Activated CD4-positive, alpha-beta memory T cell treated with anti-CD3 and anti-CD28 coated beads for 36 hours (primary cell): Measurements from ENCODE around the gene CAB39L. TPM values are rescaled to one million over a fixed set of nuclear protein-coding genes. Genes with fewer than 3 reads are reported as not detected.

ENCODE experiments used
- CTCF ChIA-PET: fragments of 350-600 bp; sonication (Branson Sonifier 250); formaldehyde crosslinking; loops from one replicate; lab custom pipeline; 2021; ENCODE audit warnings: antibody characterized with exemption, inconsistent platforms; lab: Charles Lee
- POLR2A ChIA-PET: fragments of 350-600 bp; sonication (Branson Sonifier 250); formaldehyde crosslinking; loops from one replicate; lab custom pipeline; 2021; ENCODE audit warnings: antibody characterized with exemption; lab: Charles Lee
- DNase-seq: peaks from one replicate; pipeline ENCODE4 v3.0.0-alpha.2; 2020
- H3K27ac Mint-ChIP-seq: one replicate; pipeline ENCODE4 v1.8.0; 2021; ENCODE audit warnings: mixed read lengths
- H3K27me3 Mint-ChIP-seq: one replicate; pipeline ENCODE4 v1.8.0; 2021; ENCODE audit warnings: mixed read lengths
- H3K36me3 Mint-ChIP-seq: one replicate; pipeline ENCODE4 v1.8.0; 2021; ENCODE audit warnings: mixed read lengths
- H3K4me1 Mint-ChIP-seq: one replicate; pipeline ENCODE4 v1.8.0; 2021; ENCODE audit warnings: low read depth, mixed read lengths
- H3K4me3 Mint-ChIP-seq: one replicate; pipeline ENCODE4 v1.8.0; 2021; ENCODE audit warnings: mild to moderate bottlenecking, mixed read lengths
- H3K9me3 Mint-ChIP-seq: one replicate; pipeline ENCODE4 v1.8.0; 2021; ENCODE audit warnings: mixed read lengths
- intact Hi-C: fragments of 100-400 bp; cut with micrococcal nuclease; formaldehyde crosslinking; loops from one replicate; pipeline ENCODE4 v1.15.1; 2023
- total RNA-seq, 2 experiments: library from RNA; stranded (reverse); gene quantifications; one replicate each; pipeline ENCODE4 v1.2.3, GENCODE V29; 2021

Gene CAB39L
- total RNA-seq, 2 experiments from 2014 or later, result 5.6 to 6.3 TPM

DNA sequence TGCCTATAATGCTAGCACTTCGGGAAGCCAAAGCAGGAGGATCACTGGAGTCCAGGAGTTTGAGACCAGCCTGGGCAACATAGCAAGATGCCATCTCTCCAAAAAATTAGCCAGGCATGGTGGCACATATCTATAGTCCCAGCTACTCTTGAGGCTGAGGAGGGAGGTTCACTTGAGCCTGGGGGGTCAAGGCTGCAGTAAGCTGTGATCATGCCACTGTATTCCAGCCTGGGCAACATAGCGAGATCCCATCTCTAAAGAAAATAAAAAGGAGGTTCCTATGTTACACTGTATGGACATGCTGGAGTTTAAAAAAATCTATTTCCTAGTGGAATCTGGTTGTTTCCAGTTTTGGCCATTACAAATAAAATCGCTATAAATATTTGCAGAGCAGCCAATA lies 2.6 kb downstream of the CAB39L start:
- Mint-ChIP-seq H3K4me3 (no peak overlapping the region), H3K27ac (peak overlapping the region; percentile 62), H3K36me3 (peaks cover 11% of the 10 kb centered on the region), H3K9me3 (no peaks in the 10 kb centered on the region), H3K4me1 (peaks cover 42% of the 10 kb centered on the region), H3K27me3 (no peaks in the 10 kb centered on the region)
- CTCF ChIA-PET, result interaction anchor here (1.6 kb wide), 1 partner anchor 11 kb away, joined by 4 read pairs; no protein-coding TSS in a partner anchor
- DNase-seq, result no peak
- POLR2A ChIA-PET, result no interaction called here
- intact Hi-C loops, result loop anchor here (5.0 to 10.0 kb wide), 4 partner anchors 194 to 1209 kb away; partner anchors contain the start of genes CDADC1, EBPL and ITM2B

GRCh38 chr13:49439609-49440008 lies 4.3 kb downstream of the CAB39L start:
- DNase-seq, result no peak
- Mint-ChIP-seq H3K36me3 (peaks cover 7% of the 10 kb centered on the region), H3K9me3 (no peaks in the 10 kb centered on the region), H3K27ac (no peak overlapping the region), H3K27me3 (no peaks in the 10 kb centered on the region), H3K4me3 (no peak overlapping the region), H3K4me1 (peaks cover 34% of the 10 kb centered on the region)
- intact Hi-C loops, result loop anchor here (1.0 to 10.0 kb wide), 5 partner anchors 138 to 1207 kb away; partner anchors contain the start of genes CDADC1, EBPL and ITM2B
- ChIA-PET CTCF (interaction anchor here (1.6 kb wide), 1 partner anchor 9 kb away, joined by 4 read pairs; no protein-coding TSS in a partner anchor), POLR2A (no interaction called here)

- no peaks in the 10 kb centered on the region for H3K9me3 Mint-ChIP-seq
- no peak overlapping the region for H3K27ac Mint-ChIP-seq
- CTCF ChIA-PET, result no interaction called here
- peaks cover 25% of the 10 kb centered on the region for H3K4me1 Mint-ChIP-seq
- POLR2A ChIA-PET, result no interaction called here
- intact Hi-C loops, result no loop called here
- no peak for DNase-seq
- peaks cover 6% of the 10 kb centered on the region for H3K36me3 Mint-ChIP-seq
- H3K4me3 Mint-ChIP-seq, result no peak overlapping the region
- H3K27me3 Mint-ChIP-seq, result no peaks in the 10 kb centered on the region
These were observed 6.2 kb downstream of the CAB39L start for GRCh38 chr13:49437705-49438104.

GRCh38 chr13:49436890-49437289 lies 7.0 kb downstream of the CAB39L start:
- intact Hi-C loops, result no loop called here
- no peaks in the 10 kb centered on the region for H3K9me3 Mint-ChIP-seq
- H3K27me3 Mint-ChIP-seq, result no peaks in the 10 kb centered on the region
- H3K27ac Mint-ChIP-seq, result no peak overlapping the region
- POLR2A ChIA-PET, result no interaction called here
- no peak overlapping the region for H3K4me3 Mint-ChIP-seq
- H3K4me1 Mint-ChIP-seq, result peaks cover 16% of the 10 kb centered on the region
- peaks cover 3% of the 10 kb centered on the region for H3K36me3 Mint-ChIP-seq
- DNase-seq, result no peak
- CTCF ChIA-PET, result no interaction called here

DNA sequence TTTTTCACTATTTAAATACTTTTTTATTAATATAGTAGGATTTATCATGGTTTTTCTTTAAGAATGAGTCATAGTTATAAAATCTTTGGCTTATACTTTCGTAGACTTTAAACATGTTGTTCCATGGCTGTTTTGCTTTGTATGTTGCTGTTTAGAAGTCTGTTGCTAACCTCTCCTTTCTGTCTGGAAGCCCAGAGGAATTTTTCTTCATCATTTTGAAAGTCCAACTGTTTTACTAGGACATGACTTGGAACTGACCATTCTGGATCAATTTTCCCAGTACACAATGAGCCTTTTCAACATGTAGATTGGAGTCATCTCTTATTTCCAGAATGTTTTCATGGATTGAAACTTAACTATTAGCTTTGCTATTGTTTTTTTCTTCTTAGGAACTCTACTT lies 7.9 kb downstream of the CAB39L start:
- H3K36me3 Mint-ChIP-seq, result peaks cover 3% of the 10 kb centered on the region
- intact Hi-C loops, result no loop called here
- POLR2A ChIA-PET, result no interaction called here
- no peaks in the 10 kb centered on the region for H3K9me3 Mint-ChIP-seq
- CTCF ChIA-PET, result no interaction called here
- H3K4me3 Mint-ChIP-seq, result no peak overlapping the region
- H3K27ac Mint-ChIP-seq, result no peak overlapping the region
- DNase-seq, result no peak
- peaks cover 10% of the 10 kb centered on the region for H3K4me1 Mint-ChIP-seq
- H3K27me3 Mint-ChIP-seq, result no peaks in the 10 kb centered on the region

DNA sequence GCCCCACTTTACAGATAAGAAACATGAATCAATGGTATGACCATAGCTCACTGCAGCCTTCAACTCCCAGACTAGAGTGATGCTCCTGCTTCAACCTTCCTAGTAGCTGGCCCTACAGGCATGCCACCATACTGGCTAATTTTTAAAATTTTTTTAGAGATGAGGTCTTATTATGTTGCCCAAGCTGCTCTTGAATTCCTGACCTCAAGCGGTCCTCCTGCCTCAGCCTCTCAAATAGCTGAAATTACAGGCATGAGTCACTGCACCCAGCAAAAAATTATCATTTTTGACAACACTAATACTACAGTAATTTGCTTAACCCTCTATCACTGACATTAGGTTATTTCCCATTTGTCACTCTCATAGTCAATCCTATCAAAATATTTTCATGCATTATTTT lies 14.7 kb downstream of the CAB39L start:
- Mint-ChIP-seq H3K36me3 (peaks cover 3% of the 10 kb centered on the region), H3K27ac (no peak overlapping the region), H3K27me3 (no peaks in the 10 kb centered on the region), H3K4me1 (no peaks in the 10 kb centered on the region), H3K9me3 (no peaks in the 10 kb centered on the region), H3K4me3 (no peak overlapping the region)
- DNase-seq, result no peak
- intact Hi-C loops, result no loop called here
- ChIA-PET CTCF (no interaction called here), POLR2A (no interaction called here)

DNA sequence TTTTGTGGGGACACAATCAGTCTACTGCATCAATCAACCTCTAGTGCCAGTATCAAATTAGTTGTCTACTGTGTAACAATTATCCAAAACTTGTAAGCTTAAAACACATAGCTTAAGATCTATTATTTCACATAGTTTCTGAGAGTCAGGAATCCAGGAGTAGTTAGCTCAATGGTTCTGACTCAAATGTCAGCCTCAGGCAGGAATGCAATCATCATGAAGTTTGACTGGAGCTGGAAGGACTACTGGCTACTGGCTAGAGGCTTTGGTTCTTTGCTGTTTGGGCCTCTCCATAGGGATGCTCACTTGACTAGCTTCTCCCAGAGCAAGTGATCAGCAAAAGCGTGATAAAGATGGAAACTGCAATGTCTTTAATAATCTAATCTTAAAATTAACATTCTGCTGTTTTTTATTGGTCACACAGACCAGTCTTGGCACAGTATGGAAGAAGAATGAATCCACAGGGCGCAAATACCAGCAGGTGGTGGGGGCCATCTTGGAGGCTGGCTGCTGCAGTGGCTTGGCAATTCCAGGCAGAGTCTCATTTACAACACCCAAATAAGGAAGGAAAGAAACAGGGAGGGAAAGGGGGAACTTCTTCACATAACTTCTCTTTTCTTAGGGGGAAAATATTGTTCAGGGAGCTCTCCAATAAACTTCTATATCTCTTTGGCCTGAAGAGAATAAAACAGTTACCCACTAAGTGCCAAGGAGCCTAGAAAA lies 15.7 kb downstream of the CAB39L start:
- intact Hi-C loops, result no loop called here
- ChIA-PET CTCF (no interaction called here), POLR2A (no interaction called here)
- H3K9me3 Mint-ChIP-seq, result no peaks in the 10 kb centered on the region
- no peak overlapping the region for H3K4me3 Mint-ChIP-seq
- no peak overlapping the region for H3K27ac Mint-ChIP-seq
- DNase-seq, result no peak
- H3K27me3 Mint-ChIP-seq, result no peaks in the 10 kb centered on the region
- H3K36me3 Mint-ChIP-seq, result peaks cover 3% of the 10 kb centered on the region
- H3K4me1 Mint-ChIP-seq, result no peaks in the 10 kb centered on the region

GRCh38 chr13:49424011-49424560 lies 19.8 kb downstream of the CAB39L start:
- ChIA-PET POLR2A (no interaction called here), CTCF (no interaction called here)
- Mint-ChIP-seq H3K4me1 (no peaks in the 10 kb centered on the region), H3K36me3 (no peaks in the 10 kb centered on the region), H3K27ac (no peak overlapping the region), H3K4me3 (no peak overlapping the region), H3K27me3 (no peaks in the 10 kb centered on the region), H3K9me3 (no peaks in the 10 kb centered on the region)
- intact Hi-C loops, result no loop called here
- no peak for DNase-seq

- Mint-ChIP-seq H3K9me3 (no peaks in the 10 kb centered on the region), H3K27ac (no peak overlapping the region), H3K4me1 (no peaks in the 10 kb centered on the region), H3K4me3 (no peak overlapping the region), H3K36me3 (no peaks in the 10 kb centered on the region), H3K27me3 (no peaks in the 10 kb centered on the region)
- ChIA-PET POLR2A (no interaction called here), CTCF (no interaction called here)
- intact Hi-C loops, result loop anchor here (1.0 kb wide), 1 partner anchor 186 kb away; no protein-coding TSS in a partner anchor
- peak; percentile 43 for DNase-seq
These were observed 22.5 kb downstream of the CAB39L start for GRCh38 chr13:49421391-49421790.

DNA sequence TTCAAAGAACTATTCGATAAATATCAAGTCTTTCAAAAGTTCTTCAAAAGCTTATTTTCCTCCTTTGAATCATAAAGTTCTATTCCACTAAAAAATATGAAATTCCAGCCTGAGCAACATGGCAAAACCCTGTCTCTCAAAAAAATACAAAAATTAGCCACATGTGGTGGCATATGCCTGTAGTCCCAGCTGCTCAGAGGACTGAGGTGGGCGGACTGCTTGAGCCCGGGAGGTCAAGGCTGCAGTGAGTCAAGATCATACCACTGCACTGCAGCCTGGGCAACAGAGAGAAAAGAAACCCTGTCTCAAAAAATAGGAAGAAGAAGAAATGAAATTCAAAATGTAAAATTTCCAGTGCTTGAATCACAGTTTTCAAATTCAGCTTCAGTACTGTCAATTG lies 24.6 kb downstream of the CAB39L start:
- Mint-ChIP-seq H3K9me3 (no peaks in the 10 kb centered on the region), H3K36me3 (no peaks in the 10 kb centered on the region), H3K27me3 (no peaks in the 10 kb centered on the region), H3K27ac (no peak overlapping the region), H3K4me1 (no peaks in the 10 kb centered on the region), H3K4me3 (no peak overlapping the region)
- DNase-seq, result no peak
- CTCF ChIA-PET, result no interaction called here
- POLR2A ChIA-PET, result no interaction called here
- intact Hi-C loops, result no loop called here

- CTCF ChIA-PET, result no interaction called here
- Mint-ChIP-seq H3K27ac (no peak overlapping the region), H3K36me3 (no peaks in the 10 kb centered on the region), H3K9me3 (no peaks in the 10 kb centered on the region), H3K4me3 (no peak overlapping the region), H3K4me1 (no peaks in the 10 kb centered on the region), H3K27me3 (no peaks in the 10 kb centered on the region)
- intact Hi-C loops, result no loop called here
- no peak for DNase-seq
- POLR2A ChIA-PET, result no interaction called here
These were observed 25.7 kb downstream of the CAB39L start for GRCh38 chr13:49418206-49418605.

DNA sequence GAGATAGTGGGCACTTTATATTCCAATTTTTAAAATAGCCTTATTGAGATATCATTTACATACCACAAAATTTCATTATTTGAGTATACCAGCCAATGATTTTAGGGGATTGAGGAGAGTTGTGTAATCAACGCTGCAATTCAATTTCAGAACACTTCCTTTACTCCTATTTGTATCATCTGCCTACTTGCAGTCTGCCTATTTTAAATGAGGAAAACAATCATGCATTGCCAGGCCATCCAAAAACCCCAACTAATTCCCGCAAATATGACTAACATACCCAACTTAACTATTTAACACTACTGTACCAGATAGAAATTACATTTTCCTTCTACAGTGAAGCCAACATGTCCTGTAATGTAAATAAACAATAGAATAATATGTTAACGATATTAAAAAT lies 26.7 kb downstream of the CAB39L start:
- DNase-seq, result no peak
- ChIA-PET CTCF (no interaction called here), POLR2A (no interaction called here)
- Mint-ChIP-seq H3K4me1 (no peaks in the 10 kb centered on the region), H3K9me3 (no peaks in the 10 kb centered on the region), H3K4me3 (no peak overlapping the region), H3K36me3 (no peaks in the 10 kb centered on the region), H3K27me3 (no peaks in the 10 kb centered on the region), H3K27ac (no peak overlapping the region)
- intact Hi-C loops, result no loop called here

GRCh38 chr13:49412749-49413148 lies 31.1 kb downstream of the CAB39L start:
- Mint-ChIP-seq H3K36me3 (no peaks in the 10 kb centered on the region), H3K27me3 (no peaks in the 10 kb centered on the region), H3K4me3 (no peak overlapping the region), H3K4me1 (no peaks in the 10 kb centered on the region), H3K27ac (no peak overlapping the region), H3K9me3 (no peaks in the 10 kb centered on the region)
- ChIA-PET CTCF (interaction anchor here (0.7 kb wide), 1 partner anchor 191 kb away, joined by 3 read pairs; no protein-coding TSS in a partner anchor), POLR2A (no interaction called here)
- intact Hi-C loops, result no loop called here
- DNase-seq, result no peak
